ENCODE results near the gene DCX. TPM values are rescaled to one million over a fixed set of nuclear protein-coding genes. Genes with fewer than 3 reads are reported as not detected.

Gene DCX
- total RNA-seq, 1 donor from 2014 or later, result not detected

DNA sequence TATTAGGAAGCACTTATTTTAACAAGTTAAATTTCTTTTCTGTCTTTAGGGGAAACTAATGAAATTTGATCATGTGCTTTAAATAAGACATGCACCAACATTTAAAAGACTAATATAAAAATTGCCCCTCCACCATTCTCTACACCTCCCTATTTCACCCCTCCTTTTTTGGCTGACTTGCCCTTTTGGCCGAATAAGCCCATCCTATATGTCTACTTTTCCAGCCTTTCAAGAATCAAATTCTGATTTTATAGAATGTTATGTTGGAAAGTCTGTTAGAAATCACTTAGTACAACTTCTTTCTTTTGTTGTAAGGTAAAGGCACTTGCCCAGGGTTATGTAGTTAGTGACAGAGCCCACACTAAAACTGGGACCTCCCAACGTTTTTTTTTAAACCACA, 143.5 kb downstream of the DCX start:
- H3K27me3 ChIP-seq, result no peaks in the 10 kb centered on the region
- no peaks in the 10 kb centered on the region for H3K36me3 ChIP-seq
- H3K4me3 ChIP-seq, result no peak overlapping the region
- no peaks in the 10 kb centered on the region for H3K4me1 ChIP-seq
- no peak overlapping the region for H3K27ac ChIP-seq
- TF ChIP-seq, protein P1, sequence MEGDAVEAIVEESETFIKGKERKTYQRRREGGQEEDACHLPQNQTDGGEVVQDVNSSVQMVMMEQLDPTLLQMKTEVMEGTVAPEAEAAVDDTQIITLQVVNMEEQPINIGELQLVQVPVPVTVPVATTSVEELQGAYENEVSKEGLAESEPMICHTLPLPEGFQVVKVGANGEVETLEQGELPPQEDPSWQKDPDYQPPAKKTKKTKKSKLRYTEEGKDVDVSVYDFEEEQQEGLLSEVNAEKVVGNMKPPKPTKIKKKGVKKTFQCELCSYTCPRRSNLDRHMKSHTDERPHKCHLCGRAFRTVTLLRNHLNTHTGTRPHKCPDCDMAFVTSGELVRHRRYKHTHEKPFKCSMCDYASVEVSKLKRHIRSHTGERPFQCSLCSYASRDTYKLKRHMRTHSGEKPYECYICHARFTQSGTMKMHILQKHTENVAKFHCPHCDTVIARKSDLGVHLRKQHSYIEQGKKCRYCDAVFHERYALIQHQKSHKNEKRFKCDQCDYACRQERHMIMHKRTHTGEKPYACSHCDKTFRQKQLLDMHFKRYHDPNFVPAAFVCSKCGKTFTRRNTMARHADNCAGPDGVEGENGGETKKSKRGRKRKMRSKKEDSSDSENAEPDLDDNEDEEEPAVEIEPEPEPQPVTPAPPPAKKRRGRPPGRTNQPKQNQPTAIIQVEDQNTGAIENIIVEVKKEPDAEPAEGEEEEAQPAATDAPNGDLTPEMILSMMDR (IDR thresholded peaks at IDR 0.05), result no peak
- intact Hi-C loops (cut with DNase I), result no loop called here
- no peak for DNase-seq (ENCODE audit: low spot score in 2 of 2)
- H3K9me3 ChIP-seq, result no peaks in the 10 kb centered on the region

DNA sequence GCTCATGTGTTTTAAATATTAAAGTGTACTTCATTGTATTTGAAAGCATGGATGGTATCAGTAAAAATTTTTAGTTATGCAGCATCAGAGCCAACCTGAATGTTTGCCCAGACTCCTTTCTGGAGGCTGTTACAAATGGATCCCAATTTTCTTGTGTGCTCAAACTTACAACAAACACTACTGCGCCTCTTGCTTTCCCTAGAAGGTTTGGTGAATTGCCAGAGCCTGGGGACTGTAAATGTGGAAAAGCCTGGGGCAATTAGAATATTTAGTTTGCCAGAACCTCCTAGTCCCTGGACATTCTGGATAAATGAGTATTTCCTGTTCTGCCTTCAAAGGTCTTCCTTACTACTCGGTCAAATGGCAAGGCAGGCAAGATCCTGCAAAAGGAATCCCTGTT, 146.5 kb downstream of the DCX start:
- TF ChIP-seq, protein P1 (IDR thresholded peaks at IDR 0.05), result no peak
- intact Hi-C loops (cut with DNase I), result no loop called here

DNA sequence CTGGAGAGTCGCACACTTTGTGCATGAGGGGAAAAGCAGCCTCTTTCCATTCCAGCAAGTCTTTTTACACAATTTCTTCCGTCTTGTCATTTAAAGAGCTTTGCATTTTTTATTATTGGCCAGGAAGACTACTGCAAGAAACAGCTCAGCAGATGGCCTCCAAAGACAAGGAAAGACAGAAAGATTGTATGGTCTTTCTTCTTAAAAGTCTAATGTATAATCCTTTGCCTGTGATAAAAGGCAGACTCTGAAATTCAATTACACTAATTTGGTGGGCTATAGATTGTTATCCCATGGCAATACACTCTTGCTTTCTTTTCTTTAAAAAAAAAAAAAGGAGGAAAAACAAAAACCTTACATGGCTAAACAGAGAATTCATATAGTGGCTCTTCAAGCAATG, 147.6 kb downstream of the DCX start:
- intact Hi-C loops (cut with DNase I), result no loop called here
- Histone ChIP-seq H3K36me3 (no peaks in the 10 kb centered on the region), H3K4me3 (no peak overlapping the region), H3K27ac (no peak overlapping the region), H3K4me1 (no peaks in the 10 kb centered on the region), H3K27me3 (no peaks in the 10 kb centered on the region), H3K9me3 (no peaks in the 10 kb centered on the region)
- TF ChIP-seq, protein P1 (IDR thresholded peaks at IDR 0.05), result no peak
- DNase-seq (ENCODE audit: low spot score in 2 of 2), result no peak

More for the DNA sequence above, 146.5 kb downstream of the DCX start:
- Histone ChIP-seq H3K27me3 (no peaks in the 10 kb centered on the region), H3K4me3 (no peak overlapping the region), H3K36me3 (no peaks in the 10 kb centered on the region), H3K9me3 (no peaks in the 10 kb centered on the region), H3K4me1 (no peaks in the 10 kb centered on the region), H3K27ac (no peak overlapping the region)
- DNase-seq (ENCODE audit: low spot score in 2 of 2), result no peak

DNA sequence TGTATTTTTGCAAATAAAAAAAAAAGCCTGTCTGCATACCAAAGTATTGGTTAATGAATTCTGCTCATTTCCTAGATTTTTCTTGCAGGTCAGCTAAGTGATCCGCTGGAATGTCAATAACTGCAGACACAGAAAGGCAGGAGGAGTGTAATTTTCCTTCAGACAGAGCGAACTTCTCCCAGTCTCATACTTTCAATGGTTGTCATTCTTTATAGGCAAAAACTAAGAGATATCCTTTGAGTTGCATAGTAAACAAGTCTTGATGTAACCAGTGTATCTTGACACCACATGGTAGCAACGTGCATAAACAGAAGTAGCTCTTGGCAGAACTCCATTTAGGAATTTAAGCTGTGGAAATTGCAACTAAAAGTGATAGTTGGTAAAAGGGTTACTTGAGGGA, 149.9 kb downstream of the DCX start:
- H3K9me3 ChIP-seq, result no peaks in the 10 kb centered on the region
- TF ChIP-seq, protein P1 (IDR thresholded peaks at IDR 0.05), result no peak
- H3K4me3 ChIP-seq, result no peak overlapping the region
- H3K27ac ChIP-seq, result no peak overlapping the region
- no peak for DNase-seq (ENCODE audit: low spot score in 2 of 2)
- intact Hi-C loops (cut with DNase I), result no loop called here
- no peaks in the 10 kb centered on the region for H3K4me1 ChIP-seq
- H3K27me3 ChIP-seq, result no peaks in the 10 kb centered on the region
- no peaks in the 10 kb centered on the region for H3K36me3 ChIP-seq

DNA sequence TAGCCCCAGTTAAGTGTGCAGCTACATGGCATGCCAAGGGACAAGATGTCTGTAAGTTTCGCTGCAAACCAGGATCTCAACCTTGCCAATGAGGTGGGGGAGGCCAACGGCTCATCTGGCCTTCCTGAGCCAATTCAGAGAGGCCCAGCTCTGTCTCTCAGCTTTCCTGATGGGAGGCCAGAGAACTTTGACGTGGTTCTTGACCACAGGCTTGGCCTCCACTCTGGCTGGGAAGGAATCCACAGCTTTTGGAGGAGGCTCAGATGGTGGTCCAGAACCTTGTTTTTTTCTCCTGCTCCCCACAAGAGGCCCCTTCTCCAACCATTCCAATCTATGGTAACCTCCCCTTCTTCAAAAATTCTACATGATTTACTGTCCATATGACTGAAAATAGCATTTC, 151.5 kb downstream of the DCX start:
- Histone ChIP-seq H3K27me3 (no peaks in the 10 kb centered on the region), H3K9me3 (no peaks in the 10 kb centered on the region), H3K36me3 (no peaks in the 10 kb centered on the region), H3K4me3 (no peak overlapping the region), H3K4me1 (no peaks in the 10 kb centered on the region), H3K27ac (no peak overlapping the region)
- TF ChIP-seq, protein P1 (IDR thresholded peaks at IDR 0.05), result no peak
- no peak for DNase-seq (ENCODE audit: low spot score in 2 of 2)
- intact Hi-C loops (cut with DNase I), result no loop called here

DNA sequence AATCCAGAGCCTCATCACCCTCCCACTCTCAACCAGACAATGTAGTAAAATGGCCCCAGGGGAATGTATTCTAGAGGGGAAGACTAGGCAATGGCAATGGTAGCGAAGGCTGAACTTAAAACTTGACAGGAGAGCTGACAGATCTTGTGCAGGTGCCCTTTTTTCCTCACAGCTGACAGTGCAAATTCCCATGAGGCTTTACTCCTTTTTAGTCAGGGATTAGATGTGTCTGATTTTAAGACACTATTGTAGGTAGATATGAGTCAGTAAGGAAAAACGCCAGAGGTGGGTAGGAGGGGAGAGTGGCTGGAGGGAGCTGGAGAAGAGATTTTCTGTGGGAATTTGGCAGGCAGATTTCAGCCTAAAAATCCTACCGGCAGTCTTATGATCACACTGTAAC, 152.4 kb downstream of the DCX start:
- TF ChIP-seq, protein P1 (IDR thresholded peaks at IDR 0.05), result no peak
- no peaks in the 10 kb centered on the region for H3K27me3 ChIP-seq
- no peaks in the 10 kb centered on the region for H3K36me3 ChIP-seq
- no peak overlapping the region for H3K27ac ChIP-seq
- H3K4me3 ChIP-seq, result no peak overlapping the region
- H3K9me3 ChIP-seq, result no peaks in the 10 kb centered on the region
- H3K4me1 ChIP-seq, result no peaks in the 10 kb centered on the region
- intact Hi-C loops (cut with DNase I), result no loop called here
- no peak for DNase-seq (ENCODE audit: low spot score in 2 of 2)
